NB4 (cell line): ENCODE measurements around the gene PPP1R12B.
A peak's percentile ranks its signal among the peaks of the same experiment; 100 is the strongest.

Source experiments
- DNase-seq: peaks from one replicate; pipeline ENCODE4 v3.0.0; 2010; ENCODE audit warnings: low read depth
- H3K4me3 ChIP-seq: one replicate; pipeline ENCODE4 v1.5.1; 2011; ENCODE audit warnings: mild to moderate bottlenecking, low read depth, low read length, moderate library complexity
- CTCF ChIP-seq: IDR thresholded peaks from one replicate; pipeline ENCODE4 v1.5.1; 2012; ENCODE audit warnings: low read depth, low read length
- MYC ChIP-seq: IDR thresholded peaks from 2 replicates; pipeline ENCODE4 v1.6.1; 2011; ENCODE audit warnings: low read depth, low read length
- POLR2A ChIP-seq: IDR thresholded peaks from 2 replicates; pipeline ENCODE4 v1.6.1; 2011; ENCODE audit warnings: mild to moderate bottlenecking; ENCODE audit not compliant: insufficient read length; ENCODE audit errors: extremely low read depth
- TF ChIP-seq, protein P1 (sequence below): IDR thresholded peaks from 2 replicates; pipeline ENCODE4 v1.6.1; 2011; ENCODE audit warnings: low read depth, low read length

The PPP1R12B gene

DNA sequence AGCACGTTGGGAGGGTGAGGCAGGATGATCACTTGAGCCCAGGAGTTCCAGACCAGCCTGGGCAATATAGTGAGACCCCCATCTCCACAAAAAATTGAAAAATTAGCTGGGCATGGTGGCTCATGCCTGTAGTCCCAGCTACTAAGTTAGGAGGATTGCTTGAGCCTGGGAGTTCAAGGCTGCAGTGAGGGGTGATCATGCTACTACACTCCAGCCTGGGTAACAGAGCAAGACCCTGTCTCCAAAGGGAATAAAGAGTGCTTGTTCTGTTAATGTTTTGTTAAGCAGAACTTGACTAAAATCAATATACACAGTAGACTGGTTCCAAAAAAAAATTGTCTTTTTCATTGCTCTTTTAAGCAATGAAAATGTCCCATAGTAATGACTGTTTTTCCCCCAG is 215.3 kb downstream of the PPP1R12B start:
- no peak overlapping the region for H3K4me3 ChIP-seq
- DNase-seq = no peak
- no peak for TF ChIP-seq MYC
- TF ChIP-seq, protein P1, sequence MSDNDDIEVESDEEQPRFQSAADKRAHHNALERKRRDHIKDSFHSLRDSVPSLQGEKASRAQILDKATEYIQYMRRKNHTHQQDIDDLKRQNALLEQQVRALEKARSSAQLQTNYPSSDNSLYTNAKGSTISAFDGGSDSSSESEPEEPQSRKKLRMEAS = no peak
- no peak for TF ChIP-seq POLR2A
- TF ChIP-seq CTCF = no peak

DNA sequence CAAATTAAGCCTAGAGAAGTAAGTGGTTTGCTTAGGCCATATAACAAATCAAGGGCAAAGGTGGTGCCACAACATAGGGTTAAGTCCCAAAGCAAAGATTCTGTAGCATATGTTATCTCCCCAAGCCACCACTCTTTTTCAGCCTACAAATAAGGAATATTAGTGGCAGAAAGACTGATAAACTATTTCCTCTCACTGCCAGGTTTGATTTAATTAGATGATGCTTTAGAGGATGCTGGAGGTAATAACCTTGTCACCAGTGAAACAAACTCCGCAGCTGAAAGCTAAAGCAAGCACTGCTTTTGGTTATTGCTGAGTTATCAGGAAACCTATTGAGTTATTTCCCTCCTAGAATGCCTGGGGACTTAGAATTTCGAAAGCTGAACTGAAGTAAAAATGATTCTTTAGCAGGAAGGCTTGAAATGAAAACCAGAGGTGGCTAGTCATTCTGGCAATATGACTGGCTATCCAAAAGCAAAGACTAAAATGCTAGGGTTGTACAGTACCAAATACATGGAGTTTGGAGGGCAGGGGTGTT is 216.5 kb downstream of the PPP1R12B start:
- DNase-seq = no peak
- TF ChIP-seq MYC (no peak), CTCF (no peak), POLR2A (no peak)
- TF ChIP-seq, protein P1 = no peak
- no peak overlapping the region for H3K4me3 ChIP-seq

- no peak for DNase-seq
- TF ChIP-seq, protein P1 = no peak
- TF ChIP-seq CTCF = peak; percentile 7
- H3K4me3 ChIP-seq = no peak overlapping the region
Measured at GRCh38 chr1:202565890-202566602, 217.5 kb downstream of the PPP1R12B start.

DNA sequence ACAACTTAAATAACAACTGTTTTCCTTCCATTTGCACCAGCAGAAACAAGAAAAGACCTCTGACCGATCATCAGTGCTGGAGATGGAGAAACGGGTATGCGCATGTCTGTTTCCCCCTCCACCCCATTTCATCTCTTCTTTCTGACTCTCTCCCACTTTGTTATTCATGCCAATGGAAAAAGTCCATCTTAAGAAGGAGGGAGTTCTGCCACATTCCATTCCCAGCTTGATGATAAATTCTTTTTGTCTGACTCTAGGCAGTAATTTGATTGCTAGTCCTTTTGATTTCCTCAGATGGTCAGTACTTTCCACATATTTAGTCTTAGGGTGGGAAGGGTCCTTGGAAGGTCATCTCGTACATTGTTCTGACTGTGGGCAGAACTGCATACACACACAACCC is 219.2 kb downstream of the PPP1R12B start:
- H3K4me3 ChIP-seq = no peak overlapping the region
- DNase-seq = no peak
- no peak for TF ChIP-seq CTCF
- TF ChIP-seq MYC = no peak
- TF ChIP-seq, protein P1 = no peak
- no peak for TF ChIP-seq POLR2A

GRCh38 chr1:202568410-202568809 is 219.9 kb downstream of the PPP1R12B start:
- no peak overlapping the region for H3K4me3 ChIP-seq
- no peak for DNase-seq
- TF ChIP-seq CTCF (no peak), POLR2A (no peak), MYC (no peak)
- TF ChIP-seq, protein P1 = no peak
